Vagina (tissue), 2 donors: ENCODE data around the gene CR2. TPM values are rescaled to one million over a fixed set of nuclear protein-coding genes. Genes with fewer than 3 reads are reported as not detected.

Experiments
- DNase-seq, 2 donors: peaks; one replicate each; pipeline ENCODE4 v3.0.0-alpha.2; 2017; ENCODE audit errors: extremely low spot score in 2 of 2
- H3K27ac ChIP-seq: fragments of 200-600 bp; sonication (generic); one replicate; pipeline ENCODE4 v1.5.1; 2019
- H3K27me3 ChIP-seq: fragments of 200-600 bp; sonication (generic); one replicate; pipeline ENCODE4 v1.5.1; 2019
- H3K36me3 ChIP-seq, 2 donors: fragments of 200-600 bp; sonication (generic); one replicate each; pipeline ENCODE4 v1.5.1; 2017 to 2019
- H3K4me1 ChIP-seq: fragments of 200-600 bp; sonication (generic); one replicate; pipeline ENCODE4 v1.5.1; 2019
- H3K4me3 ChIP-seq, 2 donors: fragments of 200-600 bp; sonication (generic); 1 replicate in 1 of 2; 2 replicates in 1 of 2; pipeline ENCODE4 v1.5.1; 2016 to 2019
- H3K9me3 ChIP-seq: fragments of 200-600 bp; sonication (generic); one replicate; pipeline ENCODE4 v1.5.1; 2019
- CTCF ChIP-seq, 3 experiments: fragments of 450-650 bp in 2 of 3; fragments of 200-600 bp in 1 of 3; sonication (generic) in 1 of 3; IDR thresholded peaks; one replicate each; pipeline ENCODE4 v1.5.1; 2017 to 2019; ENCODE audit warnings: antibody characterized with exemption in 3 of 3, mild to moderate bottlenecking in 2 of 3, moderate library complexity in 2 of 3
- POLR2A ChIP-seq, 2 donors: fragments of 450-650 bp; IDR thresholded peaks; one replicate each; pipeline ENCODE4 v1.6.1; 2017; ENCODE audit warnings: antibody characterized with exemption in 2 of 2, mild to moderate bottlenecking in 2 of 2, moderate library complexity in 2 of 2
- POLR2AphosphoS5 ChIP-seq, 2 donors: sonication (generic); formaldehyde crosslinking; IDR thresholded peaks; one replicate each; pipeline ENCODE4 v1.9.0; 2017; ENCODE audit warnings: antibody characterized with exemption in 2 of 2, mild to moderate bottlenecking in 2 of 2, low read depth in 1 of 2; ENCODE audit not compliant: insufficient read depth in 1 of 2
- intact Hi-C: fragments of 100-400 bp; cut with DNase I; formaldehyde crosslinking; loops from one replicate; pipeline ENCODE4 v1.15.1; 2023
- total RNA-seq: library from RNA; depleted of rRNA; stranded (reverse); fragments of >200 nt; gene quantifications from one replicate; pipeline ENCODE4 v1.2.3, GENCODE V29; 2016

CR2 gene
- total RNA-seq, 1 donor from 2014 or later, result not detected

- TF ChIP-seq POLR2A (IDR thresholded peaks at IDR 0.05) (no peak), CTCF (IDR thresholded peaks at IDR 0.05) (no peak), POLR2AphosphoS5 (IDR thresholded peaks at IDR 0.05; ENCODE audit: insufficient read depth in 1 of 2, low read depth in 1 of 2) (no peak)
- H3K27me3 ChIP-seq, result no peaks in the 10 kb centered on the region
- intact Hi-C loops, result no loop called here
These were observed 46.2 kb downstream of the CR2 start for GRCh38 chr1:207500306-207500705.

GRCh38 chr1:207501071-207501470 is 46.9 kb downstream of the CR2 start:
- Histone ChIP-seq H3K27me3 (no peaks in the 10 kb centered on the region), H3K4me1 (peaks cover 7% of the 10 kb centered on the region), H3K36me3 (no peaks in the 10 kb centered on the region), H3K27ac (no peak overlapping the region), H3K9me3 (no peaks in the 10 kb centered on the region), H3K4me3 (no peak overlapping the region)
- intact Hi-C loops, result no loop called here
- DNase-seq, result no peak
- no peak for TF ChIP-seq CTCF (IDR thresholded peaks at IDR 0.05)
- no peak for TF ChIP-seq POLR2AphosphoS5 (IDR thresholded peaks at IDR 0.05; ENCODE audit: insufficient read depth in 1 of 2, low read depth in 1 of 2)
- TF ChIP-seq POLR2A (IDR thresholded peaks at IDR 0.05), result no peak

More at GRCh38 chr1:207500306-207500705, 46.2 kb downstream of the CR2 start:
- Histone ChIP-seq H3K27ac (no peak overlapping the region), H3K4me3 (no peak overlapping the region), H3K9me3 (no peaks in the 10 kb centered on the region), H3K4me1 (peaks cover 9% of the 10 kb centered on the region), H3K36me3 (no peaks in the 10 kb centered on the region)
- no peak for DNase-seq

GRCh38 chr1:207502726-207503125 is 48.6 kb downstream of the CR2 start:
- DNase-seq, result no peak
- no peaks in the 10 kb centered on the region for H3K36me3 ChIP-seq
- no peaks in the 10 kb centered on the region for H3K27me3 ChIP-seq
- H3K9me3 ChIP-seq, result no peaks in the 10 kb centered on the region
- H3K4me3 ChIP-seq, result no peak overlapping the region
- TF ChIP-seq POLR2AphosphoS5 (IDR thresholded peaks at IDR 0.05; ENCODE audit: insufficient read depth in 1 of 2, low read depth in 1 of 2), result no peak
- TF ChIP-seq POLR2A (IDR thresholded peaks at IDR 0.05), result no peak
- TF ChIP-seq CTCF (IDR thresholded peaks at IDR 0.05), result no peak
- H3K4me1 ChIP-seq, result no peaks in the 10 kb centered on the region
- H3K27ac ChIP-seq, result no peak overlapping the region
- intact Hi-C loops, result no loop called here

GRCh38 chr1:207503950-207504349 is 49.8 kb downstream of the CR2 start:
- Histone ChIP-seq H3K36me3 (no peaks in the 10 kb centered on the region), H3K4me3 (no peak overlapping the region), H3K4me1 (no peaks in the 10 kb centered on the region), H3K27ac (no peak overlapping the region), H3K27me3 (no peaks in the 10 kb centered on the region), H3K9me3 (no peaks in the 10 kb centered on the region)
- no peak for TF ChIP-seq POLR2A (IDR thresholded peaks at IDR 0.05)
- no peak for TF ChIP-seq CTCF (IDR thresholded peaks at IDR 0.05)
- TF ChIP-seq POLR2AphosphoS5 (IDR thresholded peaks at IDR 0.05; ENCODE audit: insufficient read depth in 1 of 2, low read depth in 1 of 2), result no peak
- no peak for DNase-seq
- intact Hi-C loops, result no loop called here

- H3K27ac ChIP-seq, result no peak overlapping the region
- TF ChIP-seq POLR2AphosphoS5 (IDR thresholded peaks at IDR 0.05; ENCODE audit: insufficient read depth in 1 of 2, low read depth in 1 of 2), result no peak
- TF ChIP-seq CTCF (IDR thresholded peaks at IDR 0.05), result no peak
- TF ChIP-seq POLR2A (IDR thresholded peaks at IDR 0.05), result no peak
- no peak overlapping the region for H3K4me3 ChIP-seq
- H3K27me3 ChIP-seq, result no peaks in the 10 kb centered on the region
- no peaks in the 10 kb centered on the region for H3K36me3 ChIP-seq
- no peaks in the 10 kb centered on the region for H3K4me1 ChIP-seq
- intact Hi-C loops, result no loop called here
- no peak for DNase-seq
- H3K9me3 ChIP-seq, result no peaks in the 10 kb centered on the region
These were observed 50.3 kb downstream of the CR2 start for GRCh38 chr1:207504438-207504837.
